Pancreas (tissue), 10 donors: Measurements from ENCODE around the gene CIPC. TPM values are rescaled to one million over a fixed set of nuclear protein-coding genes. Genes with fewer than 3 reads are reported as not detected.

Source experiments
- ATAC-seq, 4 donors: fragments of 200-7000 bp; cut with Tn5 transposase; one replicate each; pipeline versions ENCODE4 v1.8.0 to v1.9.1; 2020; ENCODE audit warnings: mild to moderate bottlenecking in 4 of 4, moderate library complexity in 4 of 4
- DNase-seq, 6 donors: peaks; one replicate each; pipeline ENCODE4 v3.0.0-alpha.2; 2020
- FAIRE-seq: peaks from 2 replicates; lab custom pipeline; 2012; peaks lifted over from hg19 to GRCh38; lab: Jason Lieb, UNC
- H3K27ac ChIP-seq, 4 donors: fragments of 200-600 bp; sonication (generic); 1 replicate in 3 of 4; 2 replicates in 1 of 4; pipeline versions ENCODE4 v1.5.0 to v1.8.0; 2020
- H3K27me3 ChIP-seq, 4 donors: fragments of 200-600 bp; one replicate each; pipeline ENCODE4 v1.8.0; 2021
- H3K36me3 ChIP-seq, 3 donors: fragments of 200-600 bp; sonication (generic) in 1 of 3; one replicate each; pipeline versions ENCODE4 v1.5.0 to v1.8.0; 2020 to 2021
- H3K4me1 ChIP-seq, 3 donors: fragments of 200-600 bp; one replicate each; pipeline ENCODE4 v1.8.0; 2021
- H3K4me3 ChIP-seq, 4 donors: fragments of 200-600 bp; sonication (generic) in 2 of 4; one replicate each; pipeline versions ENCODE4 v1.5.0 to v1.8.0; 2020 to 2021
- H3K9me3 ChIP-seq, 4 donors: fragments of 200-600 bp; one replicate each; pipeline ENCODE4 v1.8.0; 2021
- CTCF ChIP-seq, 4 donors: fragments of 200-600 bp; sonication (generic) in 3 of 4; IDR thresholded peaks; one replicate each; pipeline versions ENCODE4 v1.5.0 to v1.8.0; 2021; ENCODE audit warnings: antibody characterized with exemption in 4 of 4
- WGBS, 2 donors: extraction: QIAGEN DNeasy Blood & Tissue Kit; methylation state at CpG; one replicate each; pipeline ENCODE4 v1.1.7; 2013; 5-methylcytosine and 5-hydroxymethylcytosine counted together
- intact Hi-C, 3 donors: fragments of 100-400 bp; cut with DNase I; formaldehyde crosslinking; loops; one replicate each; pipeline versions ENCODE4 v1.11.1 to v1.14.2; 2022
- polyA plus RNA-seq, 2 donors: library from polyadenylated mRNA; stranded (reverse); fragments of 200-250 nt; gene quantifications; one replicate each; pipeline ENCODE4 v1.2.3, GENCODE V29; 2013
- total RNA-seq, 6 donors: library from RNA; stranded (reverse); fragmentation: NEBNext Ultra II Directional in 4 of 6; extraction: Animal tissue kit (Norgen Biotek cat#: 25700) in 4 of 6; gene quantifications; one replicate each; pipeline versions ENCODE4 v1.2.1 to v1.2.4, GENCODE V29; 2021 to 2023
- donor health status: healthy with polysubstance abuse.
- donor health status: DM: no; HTN: no; CAD: no; lungs with moderate emphysema.
- donor health status: DM: no; HTN: no; CAD: no.
- donor health status: control.
- donor health status: control.
- donor health status: Bipolar disorder and iron deficiency.
- donor health status: DM: yes; HTN: yes; CAD: no.
- donor health status: DM: no; HTN: no; CAD: no.
- donor health status: DM: no; HTN: no; CAD: no.
- donor health status: DM: yes; HTN: yes; CAD: no.

CIPC gene
- total and polyA plus RNA-seq, 8 donors, result 2.7 to 12.6 (median 7.6) TPM

GRCh38 chr14:77055306-77055705, 42.8 kb upstream of the CIPC start:
- peaks cover 0 to 13% (median 0%) of the 10 kb centered on the region in 3 donors for H3K4me1 ChIP-seq
- no peak overlapping the region for H3K27ac ChIP-seq
- H3K9me3 ChIP-seq, result no peaks in the 10 kb centered on the region
- no peak for ATAC-seq
- no peak overlapping the region for H3K4me3 ChIP-seq
- H3K27me3 ChIP-seq, result no peaks in the 10 kb centered on the region
- no peaks in the 10 kb centered on the region for H3K36me3 ChIP-seq
- no peak for DNase-seq
- TF ChIP-seq CTCF (IDR thresholded peaks at IDR 0.05), result no peak
- intact Hi-C loops, result loop anchor here in 1 of 3 donors (5.0 kb wide), 1 partner anchor 143 kb away; no protein-coding TSS in a partner anchor
- no peak for FAIRE-seq
- 59 to 67% methylated on average over 5 of the region's 5 CpGs for WGBS, 2 donors

GRCh38 chr14:77055981-77056380, 42.1 kb upstream of the CIPC start:
- TF ChIP-seq CTCF (IDR thresholded peaks at IDR 0.05), result no peak
- ATAC-seq, result no peak
- no peak for DNase-seq
- Histone ChIP-seq H3K36me3 (no peaks in the 10 kb centered on the region), H3K4me1 (peaks cover 0 to 11% (median 0%) of the 10 kb centered on the region in 3 donors), H3K27me3 (no peaks in the 10 kb centered on the region), H3K4me3 (no peak overlapping the region), H3K27ac (no peak overlapping the region), H3K9me3 (no peaks in the 10 kb centered on the region)
- FAIRE-seq, result no peak
- intact Hi-C loops, result loop anchor here in 1 of 3 donors (5.0 kb wide), 1 partner anchor 144 kb away; no protein-coding TSS in a partner anchor
- 90 to 91% methylated on average over 3 of the region's 3 CpGs for WGBS, 2 donors

GRCh38 chr14:77058117-77058516, 39.9 kb upstream of the CIPC start:
- FAIRE-seq (no peak), DNase-seq (no peak), ATAC-seq (no peak)
- Histone ChIP-seq H3K27me3 (no peaks in the 10 kb centered on the region), H3K27ac (no peak overlapping the region), H3K36me3 (no peaks in the 10 kb centered on the region), H3K4me1 (peaks cover 0 to under 1% (median 0%) of the 10 kb centered on the region in 3 donors), H3K9me3 (no peaks in the 10 kb centered on the region), H3K4me3 (no peak overlapping the region)
- TF ChIP-seq CTCF (IDR thresholded peaks at IDR 0.05), result no peak
- 80 to 87% methylated on average over 9 of the region's 9 CpGs for WGBS, 2 donors
- intact Hi-C loops, result loop anchor here in 1 of 3 donors (5.0 kb wide), 1 partner anchor 146 kb away; no protein-coding TSS in a partner anchor

- 79 to 88% methylated on average over 9 of the region's 9 CpGs for WGBS, 2 donors
- ATAC-seq (no peak), FAIRE-seq (no peak), DNase-seq (no peak)
- H3K36me3 ChIP-seq, result no peaks in the 10 kb centered on the region
- TF ChIP-seq CTCF (IDR thresholded peaks at IDR 0.05), result no peak
- no peak overlapping the region for H3K27ac ChIP-seq
- H3K4me3 ChIP-seq, result no peak overlapping the region
- no peaks in the 10 kb centered on the region for H3K4me1 ChIP-seq
- intact Hi-C loops, result loop anchor here in 1 of 3 donors (5.0 kb wide), 1 partner anchor 146 kb away; no protein-coding TSS in a partner anchor
- no peaks in the 10 kb centered on the region for H3K27me3 ChIP-seq
- H3K9me3 ChIP-seq, result no peaks in the 10 kb centered on the region
These were observed 39.3 kb upstream of the CIPC start for GRCh38 chr14:77058785-77059184.

GRCh38 chr14:77059276-77059915, 38.7 kb upstream of the CIPC start:
- no peaks in the 10 kb centered on the region for H3K36me3 ChIP-seq
- intact Hi-C loops, result loop anchor here in 1 of 3 donors (5.0 kb wide), 1 partner anchor 147 kb away; no protein-coding TSS in a partner anchor
- WGBS, 2 donors, result 59 to 60% methylated on average over 12 of the region's 12 CpGs
- no peaks in the 10 kb centered on the region for H3K27me3 ChIP-seq
- DNase-seq (no peak), ATAC-seq (peak in 3 of 4 donors; percentile 61 to 82 (median 77)), FAIRE-seq (no peak)
- no peak for TF ChIP-seq CTCF (IDR thresholded peaks at IDR 0.05)
- no peaks in the 10 kb centered on the region for H3K4me1 ChIP-seq
- H3K9me3 ChIP-seq, result no peaks in the 10 kb centered on the region
- H3K4me3 ChIP-seq, result no peak overlapping the region
- no peak overlapping the region for H3K27ac ChIP-seq
